HCT116 (cell line): Measurements from ENCODE around the gene RPF1.
"Not testable (repeated sequence)": the region's sequence is repeated elsewhere in the genome, so short reads cannot be mapped to it uniquely, and the experiment has no call there.

Experiments used
- RAD21 ChIP-seq: IDR thresholded peaks from 2 replicates; pipeline ENCODE4 v1.6.1; 2012; ENCODE audit warnings: low read depth, mild to moderate bottlenecking
- TF ChIP-seq, protein P1 (sequence below), 3 experiments: fragments of 200-600 bp in 1 of 3; sonication (generic) in 1 of 3; IDR thresholded peaks in 2 of 3; conservative IDR thresholded peaks in 1 of 3; 2 replicates each; pipeline ENCODE4 v1.5.1; 2012 to 2017; ENCODE audit warnings: low read depth in 2 of 3, low read length in 2 of 3, antibody characterized with exemption in 1 of 3, borderline replicate concordance in 1 of 3, control low read depth in 1 of 3, mild to moderate bottlenecking in 1 of 3, mixed read lengths in 1 of 3, mixed run types in 1 of 3, moderate library complexity in 1 of 3; ENCODE audit not compliant: insufficient read depth in 1 of 3

DNA sequence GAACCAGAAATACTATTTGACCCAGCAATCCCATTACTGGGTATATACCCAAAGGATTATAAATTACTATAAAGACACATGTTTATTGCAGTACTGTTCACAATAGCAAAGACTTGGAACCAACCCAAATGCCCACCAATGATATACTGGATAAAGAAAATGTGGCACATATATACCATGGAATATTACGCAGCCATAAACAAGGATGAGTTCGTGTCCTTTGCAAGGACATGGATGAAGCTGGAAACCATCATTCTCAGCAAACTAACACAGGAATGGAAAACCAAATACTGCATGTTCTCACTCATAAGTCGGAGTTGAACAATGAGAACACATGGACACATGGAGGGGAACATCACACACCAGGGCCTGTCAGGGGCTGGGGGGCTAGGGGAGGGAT, 30.4 kb upstream of the RPF1 start:
- TF ChIP-seq, protein P1, sequence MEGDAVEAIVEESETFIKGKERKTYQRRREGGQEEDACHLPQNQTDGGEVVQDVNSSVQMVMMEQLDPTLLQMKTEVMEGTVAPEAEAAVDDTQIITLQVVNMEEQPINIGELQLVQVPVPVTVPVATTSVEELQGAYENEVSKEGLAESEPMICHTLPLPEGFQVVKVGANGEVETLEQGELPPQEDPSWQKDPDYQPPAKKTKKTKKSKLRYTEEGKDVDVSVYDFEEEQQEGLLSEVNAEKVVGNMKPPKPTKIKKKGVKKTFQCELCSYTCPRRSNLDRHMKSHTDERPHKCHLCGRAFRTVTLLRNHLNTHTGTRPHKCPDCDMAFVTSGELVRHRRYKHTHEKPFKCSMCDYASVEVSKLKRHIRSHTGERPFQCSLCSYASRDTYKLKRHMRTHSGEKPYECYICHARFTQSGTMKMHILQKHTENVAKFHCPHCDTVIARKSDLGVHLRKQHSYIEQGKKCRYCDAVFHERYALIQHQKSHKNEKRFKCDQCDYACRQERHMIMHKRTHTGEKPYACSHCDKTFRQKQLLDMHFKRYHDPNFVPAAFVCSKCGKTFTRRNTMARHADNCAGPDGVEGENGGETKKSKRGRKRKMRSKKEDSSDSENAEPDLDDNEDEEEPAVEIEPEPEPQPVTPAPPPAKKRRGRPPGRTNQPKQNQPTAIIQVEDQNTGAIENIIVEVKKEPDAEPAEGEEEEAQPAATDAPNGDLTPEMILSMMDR (IDR thresholded peaks at IDR 0.05 in 2 of 3, conservative IDR thresholded peaks at IDR 0.05 in 1 of 3; ENCODE audit: borderline replicate concordance in 1 of 3, insufficient read depth in 1 of 3, low read depth in 2 of 3, low read length in 2 of 3) = not testable (repeated sequence)
- not testable (repeated sequence) for TF ChIP-seq RAD21
